ENCODE results near the gene HSFX3.
"Not testable (repeated sequence)": the region's sequence is repeated elsewhere in the genome, so short reads cannot be mapped to it uniquely, and the experiment has no call there.

Gene HSFX3

DNA sequence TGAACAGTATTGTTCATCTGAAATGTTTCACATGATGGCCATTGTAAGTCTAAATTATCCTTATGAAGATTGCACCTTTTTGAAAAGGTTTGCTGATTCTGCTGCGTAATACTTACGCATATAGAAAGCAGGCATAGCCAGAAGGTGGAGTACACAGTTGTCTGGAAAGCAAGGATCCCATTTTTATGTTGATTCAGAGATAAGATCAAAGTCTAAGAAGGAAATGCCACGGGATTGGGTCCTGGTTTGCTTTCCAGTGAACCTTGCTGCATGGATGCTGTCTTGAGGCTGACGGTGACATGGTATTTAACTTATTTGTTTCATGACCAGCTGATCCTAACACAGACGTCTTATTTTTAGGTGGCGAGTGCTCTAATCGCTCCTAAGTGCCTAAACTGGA lies 22.0 kb upstream of the HSFX3 start:
- TF ChIP-seq YY1 (IDR thresholded peaks at IDR 0.05; ENCODE audit: insufficient read depth, insufficient read length) = no peak
- TF ChIP-seq SUZ12 (IDR thresholded peaks at IDR 0.05; ENCODE audit: extremely low read depth, insufficient read depth, insufficient read length) = no peak
- TF ChIP-seq ZNF274 (IDR thresholded peaks at IDR 0.05; ENCODE audit: low read depth, low read length) = no peak

DNA sequence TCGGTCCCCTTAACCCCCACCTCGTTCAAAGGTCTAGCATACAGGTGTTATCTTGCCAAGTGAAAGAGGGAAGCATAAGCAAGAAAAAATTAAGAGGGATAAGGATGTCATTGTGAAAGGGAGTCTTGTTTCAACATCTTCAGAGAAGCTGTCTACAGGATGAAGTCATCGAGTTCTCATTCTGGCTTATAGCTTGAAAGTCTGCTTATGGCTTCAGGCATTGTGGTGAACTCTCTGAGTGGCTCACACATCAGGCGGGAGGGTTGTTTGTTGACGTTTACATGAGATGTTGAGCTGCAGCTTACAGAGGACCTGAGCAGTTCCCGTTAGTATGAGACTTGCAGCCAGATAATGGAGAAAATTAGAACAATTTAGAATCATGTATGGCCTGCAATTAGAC lies 20.9 kb upstream of the HSFX3 start:
- Histone ChIP-seq H3K9ac (ENCODE audit: insufficient read length, low read depth) (no peak overlapping the region), H3K4me3 (ENCODE audit: insufficient read length, low read depth) (no peak overlapping the region), H3K36me3 (ENCODE audit: insufficient read depth, insufficient read length, low read length) (no peaks in the 10 kb centered on the region), H3K27me3 (ENCODE audit: insufficient read depth, insufficient read length) (no peaks in the 10 kb centered on the region), H3K4me1 (ENCODE audit: insufficient read depth, insufficient read length) (no peaks in the 10 kb centered on the region), H3K9me3 (ENCODE audit: insufficient read depth, low read length) (no peaks in the 10 kb centered on the region)
- DNase-seq (ENCODE audit: low read depth, low spot score) = no peak
- TF ChIP-seq ZNF274 (IDR thresholded peaks at IDR 0.05; ENCODE audit: low read depth, low read length) = no peak

More for the DNA sequence above, 22.0 kb upstream of the HSFX3 start:
- H3K4me3 ChIP-seq (ENCODE audit: insufficient read length, low read depth) = no peak overlapping the region
- no peaks in the 10 kb centered on the region for H3K36me3 ChIP-seq (ENCODE audit: insufficient read depth, insufficient read length, low read length)
- no peak for DNase-seq (ENCODE audit: low read depth, low spot score)
- no peaks in the 10 kb centered on the region for H3K9me3 ChIP-seq (ENCODE audit: insufficient read depth, low read length)
- no peak overlapping the region for H3K9ac ChIP-seq (ENCODE audit: insufficient read length, low read depth)
- no peaks in the 10 kb centered on the region for H3K4me1 ChIP-seq (ENCODE audit: insufficient read depth, insufficient read length)
- no peaks in the 10 kb centered on the region for H3K27me3 ChIP-seq (ENCODE audit: insufficient read depth, insufficient read length)

DNA sequence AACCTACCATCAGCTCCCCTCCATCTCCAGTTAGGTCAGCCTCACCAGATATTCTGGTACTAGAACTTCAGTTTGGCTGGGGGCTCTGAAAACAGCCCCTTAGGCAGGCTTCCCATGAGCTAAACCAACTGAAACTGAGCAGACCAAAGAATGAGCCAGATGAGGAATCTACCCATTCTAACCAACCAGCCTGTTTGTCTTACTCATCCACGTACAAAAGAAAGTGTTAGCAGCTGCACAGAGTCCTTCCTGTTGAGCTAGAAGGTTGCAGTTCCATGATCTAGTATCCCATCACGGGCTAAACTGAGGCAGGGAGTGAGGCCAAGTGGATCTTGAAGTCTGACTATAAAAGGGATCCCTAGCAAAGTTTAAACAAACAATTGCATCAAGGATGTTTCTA lies 20.0 kb upstream of the HSFX3 start:
- DNase-seq (ENCODE audit: low read depth, low spot score) = no peak
- no peak overlapping the region for H3K4me3 ChIP-seq (ENCODE audit: insufficient read length, low read depth)
- no peaks in the 10 kb centered on the region for H3K9me3 ChIP-seq (ENCODE audit: insufficient read depth, low read length)
- TF ChIP-seq YY1 (IDR thresholded peaks at IDR 0.05; ENCODE audit: insufficient read depth, insufficient read length) (no peak), ZNF274 (IDR thresholded peaks at IDR 0.05; ENCODE audit: low read depth, low read length) (no peak), SUZ12 (IDR thresholded peaks at IDR 0.05; ENCODE audit: extremely low read depth, insufficient read depth, insufficient read length) (no peak)
- no peaks in the 10 kb centered on the region for H3K27me3 ChIP-seq (ENCODE audit: insufficient read depth, insufficient read length)
- H3K9ac ChIP-seq (ENCODE audit: insufficient read length, low read depth) = no peak overlapping the region
- no peaks in the 10 kb centered on the region for H3K4me1 ChIP-seq (ENCODE audit: insufficient read depth, insufficient read length)
- H3K36me3 ChIP-seq (ENCODE audit: insufficient read depth, insufficient read length, low read length) = no peaks in the 10 kb centered on the region

DNA sequence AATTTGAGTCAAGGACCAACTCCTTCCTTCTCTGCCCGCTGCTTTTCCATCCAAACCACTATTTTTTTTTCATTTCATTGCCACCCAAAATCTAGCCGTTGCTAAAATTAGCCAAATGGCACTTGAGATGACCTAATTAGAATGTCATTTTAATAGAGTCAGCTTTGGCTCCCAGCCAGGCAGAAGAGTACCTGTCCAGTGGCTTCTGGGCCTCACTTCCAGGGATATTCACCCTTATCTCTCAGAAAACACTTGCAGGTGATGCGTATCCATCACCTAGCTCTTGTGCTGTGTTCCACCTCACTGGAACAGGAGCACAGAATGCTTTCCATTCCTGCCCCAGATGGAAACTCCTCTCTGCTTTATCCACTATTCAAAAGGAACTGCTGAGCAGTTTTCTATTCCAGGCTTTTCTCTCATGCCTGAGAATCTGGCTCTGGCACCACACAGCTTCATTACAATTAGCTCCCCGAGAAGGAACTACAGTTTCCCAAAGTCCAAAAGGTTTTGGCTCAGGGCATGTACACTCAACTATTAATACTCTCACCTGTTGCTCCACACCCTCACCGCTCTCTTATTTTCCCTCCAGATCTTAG lies 19.1 kb upstream of the HSFX3 start:
- no peaks in the 10 kb centered on the region for H3K9me3 ChIP-seq (ENCODE audit: insufficient read depth, low read length)
- no peak for DNase-seq (ENCODE audit: low read depth, low spot score)
- no peaks in the 10 kb centered on the region for H3K27me3 ChIP-seq (ENCODE audit: insufficient read depth, insufficient read length)
- no peaks in the 10 kb centered on the region for H3K36me3 ChIP-seq (ENCODE audit: insufficient read depth, insufficient read length, low read length)
- H3K9ac ChIP-seq (ENCODE audit: insufficient read length, low read depth) = no peak overlapping the region
- H3K4me3 ChIP-seq (ENCODE audit: insufficient read length, low read depth) = no peak overlapping the region
- H3K4me1 ChIP-seq (ENCODE audit: insufficient read depth, insufficient read length) = no peaks in the 10 kb centered on the region
- TF ChIP-seq SUZ12 (IDR thresholded peaks at IDR 0.05; ENCODE audit: extremely low read depth, insufficient read depth, insufficient read length) (no peak), ZNF274 (IDR thresholded peaks at IDR 0.05; ENCODE audit: low read depth, low read length) (no peak), YY1 (IDR thresholded peaks at IDR 0.05; ENCODE audit: insufficient read depth, insufficient read length) (no peak)

DNA sequence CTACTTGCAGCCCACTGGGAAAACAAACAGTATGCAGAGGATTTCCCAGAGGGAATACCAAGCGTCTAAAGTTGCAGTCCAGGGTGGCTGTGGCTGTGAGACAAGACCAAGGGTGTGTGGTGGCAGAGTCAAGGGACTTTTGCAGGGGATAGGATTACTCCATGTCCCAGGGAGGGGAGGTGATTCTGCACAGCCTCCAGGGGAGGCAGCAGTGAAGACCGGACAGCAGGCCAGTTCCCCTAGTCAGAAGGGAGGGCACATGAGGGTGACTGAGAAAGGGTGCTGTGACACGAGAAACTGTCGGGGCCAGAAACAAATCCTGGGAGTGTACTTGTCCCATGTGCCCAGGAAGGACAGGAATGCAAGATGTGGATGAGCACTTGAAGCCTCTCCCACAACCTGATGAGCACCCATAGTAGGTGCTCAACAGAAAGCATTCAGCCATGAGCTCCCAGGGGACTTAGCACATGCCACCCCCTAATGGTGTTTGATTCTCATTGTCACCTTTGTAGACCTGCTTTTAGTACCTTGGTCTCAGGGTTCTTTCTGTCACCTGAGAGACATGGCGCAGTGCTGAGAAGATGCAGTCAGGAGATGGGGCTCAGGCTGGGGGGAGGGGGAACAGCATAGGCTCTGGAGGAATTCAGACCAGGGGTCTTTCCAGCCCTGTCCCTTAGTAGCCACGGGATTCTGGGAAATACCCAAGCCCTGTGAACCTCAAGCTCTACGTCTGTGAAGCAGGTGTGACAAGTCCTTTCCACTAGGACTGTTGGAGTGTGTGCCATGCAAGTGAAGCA lies 18.1 kb upstream of the HSFX3 start:
- H3K4me1 ChIP-seq (ENCODE audit: insufficient read depth, insufficient read length) = no peaks in the 10 kb centered on the region
- no peak overlapping the region for H3K9ac ChIP-seq (ENCODE audit: insufficient read length, low read depth)
- no peaks in the 10 kb centered on the region for H3K27me3 ChIP-seq (ENCODE audit: insufficient read depth, insufficient read length)
- DNase-seq (ENCODE audit: low read depth, low spot score) = no peak
- H3K36me3 ChIP-seq (ENCODE audit: insufficient read depth, insufficient read length, low read length) = no peaks in the 10 kb centered on the region
- H3K4me3 ChIP-seq (ENCODE audit: insufficient read length, low read depth) = no peak overlapping the region
- TF ChIP-seq YY1 (IDR thresholded peaks at IDR 0.05; ENCODE audit: insufficient read depth, insufficient read length) = no peak
- no peak for TF ChIP-seq ZNF274 (IDR thresholded peaks at IDR 0.05; ENCODE audit: low read depth, low read length)
- TF ChIP-seq SUZ12 (IDR thresholded peaks at IDR 0.05; ENCODE audit: extremely low read depth, insufficient read depth, insufficient read length) = no peak
- no peaks in the 10 kb centered on the region; the same call in 1 of the 2 replicates for H3K9me3 ChIP-seq (ENCODE audit: insufficient read depth, low read length)

DNA sequence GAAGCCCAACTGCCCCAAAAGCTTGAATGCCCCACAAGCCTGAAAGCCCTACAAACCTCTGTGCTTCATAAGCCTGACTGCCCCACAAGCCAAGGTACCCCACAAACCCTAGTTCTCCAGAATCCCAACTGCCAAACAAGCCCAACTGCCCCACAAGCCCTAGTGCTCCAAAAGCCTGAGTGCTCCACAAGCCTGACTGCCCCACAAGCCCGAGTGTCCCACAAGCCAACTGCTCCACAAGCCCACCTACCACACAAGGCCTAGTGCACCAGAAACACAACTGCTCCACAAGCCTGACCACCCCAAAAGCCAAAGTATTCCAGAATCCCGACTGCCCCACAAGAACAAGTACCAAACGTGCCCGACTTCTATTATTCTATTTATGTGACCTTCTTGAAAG lies 13.6 kb upstream of the HSFX3 start:
- no peaks in the 10 kb centered on the region for H3K36me3 ChIP-seq (ENCODE audit: insufficient read depth, insufficient read length, low read length)
- H3K4me3 ChIP-seq (ENCODE audit: insufficient read length, low read depth) = no peak overlapping the region
- no peak overlapping the region for H3K9ac ChIP-seq (ENCODE audit: insufficient read length, low read depth)
- H3K27me3 ChIP-seq (ENCODE audit: insufficient read depth, insufficient read length) = no peaks in the 10 kb centered on the region
- no peaks in the 10 kb centered on the region for H3K4me1 ChIP-seq (ENCODE audit: insufficient read depth, insufficient read length)
- no peak for DNase-seq (ENCODE audit: low read depth, low spot score)
- TF ChIP-seq ZNF274 (IDR thresholded peaks at IDR 0.05; ENCODE audit: low read depth, low read length) (no peak), YY1 (IDR thresholded peaks at IDR 0.05; ENCODE audit: insufficient read depth, insufficient read length) (no peak), SUZ12 (IDR thresholded peaks at IDR 0.05; ENCODE audit: extremely low read depth, insufficient read depth, insufficient read length) (no peak)
- H3K9me3 ChIP-seq (ENCODE audit: insufficient read depth, low read length) = no peaks in the 10 kb centered on the region; the same call in 1 of the 2 replicates

DNA sequence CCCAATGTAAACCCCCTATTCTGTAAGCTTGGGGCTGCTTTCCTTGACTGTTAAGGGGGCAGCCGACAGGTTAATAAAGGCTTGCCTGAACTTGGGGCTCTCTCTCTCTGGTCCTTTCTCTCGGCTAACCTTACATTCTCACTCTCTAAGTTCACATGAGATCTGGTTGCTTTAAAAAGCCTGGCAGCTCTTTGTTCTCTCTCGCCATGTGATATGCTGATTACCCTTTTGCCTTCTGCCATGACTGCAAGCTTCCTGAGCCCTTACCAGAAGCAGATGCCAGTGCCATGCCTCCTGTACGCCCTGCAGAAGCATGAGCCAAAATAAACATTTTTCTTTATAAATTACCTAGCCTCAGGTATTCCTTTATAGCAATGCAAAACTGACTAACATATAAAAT lies 5.5 kb upstream of the HSFX3 start:
- H3K27me3 ChIP-seq (ENCODE audit: insufficient read depth, insufficient read length); H3K4me1 ChIP-seq (ENCODE audit: insufficient read depth, insufficient read length); H3K9ac ChIP-seq (ENCODE audit: insufficient read length, low read depth); DNase-seq (ENCODE audit: low read depth, low spot score); H3K36me3 ChIP-seq (ENCODE audit: insufficient read depth, insufficient read length, low read length); H3K4me3 ChIP-seq (ENCODE audit: insufficient read length, low read depth); H3K9me3 ChIP-seq (ENCODE audit: insufficient read depth, low read length): not testable (repeated sequence)

DNA sequence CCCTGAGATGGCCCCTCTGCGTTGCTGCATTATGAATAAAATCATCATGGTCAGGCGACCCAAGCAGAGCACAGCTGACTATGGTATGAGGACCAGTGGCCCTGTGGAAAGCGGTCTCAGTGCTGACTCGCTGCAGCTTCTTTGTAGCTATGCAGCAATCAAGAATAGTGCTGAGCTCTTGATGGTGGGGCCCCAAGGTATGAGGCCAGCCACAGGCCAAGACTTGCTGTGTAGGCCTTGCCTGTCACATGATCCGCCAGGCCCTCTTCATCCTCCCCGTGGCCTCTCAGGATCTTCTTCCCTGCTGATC lies 2.2 kb upstream of the HSFX3 start:
- H3K9ac ChIP-seq (ENCODE audit: insufficient read length, low read depth); H3K27me3 ChIP-seq (ENCODE audit: insufficient read depth, insufficient read length); H3K36me3 ChIP-seq (ENCODE audit: insufficient read depth, insufficient read length, low read length); DNase-seq (ENCODE audit: low read depth, low spot score); H3K4me3 ChIP-seq (ENCODE audit: insufficient read length, low read depth); H3K9me3 ChIP-seq (ENCODE audit: insufficient read depth, low read length); H3K4me1 ChIP-seq (ENCODE audit: insufficient read depth, insufficient read length): not testable (repeated sequence)

DNA sequence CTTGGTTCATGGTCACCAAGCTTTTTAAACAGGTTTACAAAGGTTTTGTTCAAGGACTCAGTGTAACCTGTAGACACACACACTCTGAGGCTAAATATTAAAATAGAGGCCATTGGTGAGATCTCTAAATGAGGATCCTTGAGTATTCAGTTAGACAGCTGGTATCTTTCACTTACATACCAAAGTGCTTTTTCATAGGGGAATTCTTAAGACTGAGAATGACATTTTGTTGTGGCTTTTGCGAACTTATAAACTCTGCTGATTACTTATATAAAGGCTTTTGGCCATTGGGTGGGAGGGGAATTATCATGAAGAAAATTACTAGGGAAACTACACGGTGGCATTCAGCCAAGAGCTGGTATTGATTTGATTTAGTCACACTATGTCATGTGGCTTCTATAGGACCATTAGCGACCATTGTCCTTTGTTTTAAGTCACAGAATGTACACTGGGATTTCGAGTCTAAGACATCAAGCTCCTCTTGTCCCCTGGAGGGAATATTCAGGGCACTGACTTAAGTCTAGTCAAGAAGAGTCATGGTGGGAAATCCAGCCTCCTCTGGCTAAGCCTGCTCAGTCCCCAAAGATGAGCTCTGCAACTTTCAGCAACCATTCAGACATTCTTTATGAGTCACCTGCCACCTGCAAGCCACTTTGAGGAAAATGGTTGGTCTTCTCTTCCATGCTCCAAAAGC lies 1.7 kb upstream of the HSFX3 start:
- not testable (repeated sequence) for H3K4me3 ChIP-seq (ENCODE audit: insufficient read length, low read depth); H3K9ac ChIP-seq (ENCODE audit: insufficient read length, low read depth); H3K4me1 ChIP-seq (ENCODE audit: insufficient read depth, insufficient read length); H3K36me3 ChIP-seq (ENCODE audit: insufficient read depth, insufficient read length, low read length); H3K9me3 ChIP-seq (ENCODE audit: insufficient read depth, low read length); H3K27me3 ChIP-seq (ENCODE audit: insufficient read depth, insufficient read length); DNase-seq (ENCODE audit: low read depth, low spot score)

DNA sequence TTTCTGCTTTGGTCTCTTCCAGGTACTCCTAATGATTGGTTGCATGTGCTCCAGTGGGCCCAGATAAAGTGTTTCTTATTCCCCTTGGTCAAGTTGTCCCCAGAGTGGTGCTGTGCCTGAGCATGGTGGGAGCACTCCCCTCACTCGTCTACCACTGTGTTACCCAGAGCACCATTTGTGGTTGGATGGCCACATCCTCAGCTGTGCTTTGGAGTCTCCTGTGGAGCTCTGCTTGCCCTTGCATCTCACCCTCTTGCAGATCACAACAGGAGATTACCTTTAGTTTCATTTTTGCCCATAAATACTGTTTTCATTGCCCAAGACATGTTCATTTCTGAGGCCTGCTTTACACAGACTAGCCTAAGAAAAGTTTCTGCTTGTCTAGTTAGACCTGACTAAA lies 730 bp upstream of the HSFX3 start:
- DNase-seq (ENCODE audit: low read depth, low spot score); H3K4me3 ChIP-seq (ENCODE audit: insufficient read length, low read depth); H3K27me3 ChIP-seq (ENCODE audit: insufficient read depth, insufficient read length); H3K4me1 ChIP-seq (ENCODE audit: insufficient read depth, insufficient read length); H3K36me3 ChIP-seq (ENCODE audit: insufficient read depth, insufficient read length, low read length); H3K9me3 ChIP-seq (ENCODE audit: insufficient read depth, low read length); H3K9ac ChIP-seq (ENCODE audit: insufficient read length, low read depth): not testable (repeated sequence)
